ENCODE results near the gene ZDHHC8.

DNA sequence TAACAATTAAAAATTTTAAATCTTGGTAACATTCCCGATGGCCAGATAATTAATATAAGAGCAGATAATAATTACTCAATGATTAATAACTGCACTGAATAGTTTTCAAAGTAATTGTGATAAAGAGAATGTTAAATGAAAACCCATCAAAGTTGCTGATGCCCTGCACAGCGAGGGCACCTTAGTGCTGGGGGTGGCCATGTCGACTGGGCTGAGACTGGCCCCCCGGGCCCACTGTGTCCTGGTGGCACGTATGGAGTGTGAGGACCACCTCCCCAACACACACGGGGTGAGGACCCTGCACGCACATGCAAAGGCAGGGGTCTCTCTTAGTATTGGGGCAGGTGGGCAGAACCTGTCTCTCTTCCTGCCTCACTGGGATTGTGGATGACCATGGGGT lies 34.3 kb downstream of the ZDHHC8 start:
- TF ChIP-seq POLR2A (IDR thresholded peaks at IDR 0.05; ENCODE audit: low read length) (no peak), GATA1 (IDR thresholded peaks at IDR 0.05; ENCODE audit: low read depth, low read length) (no peak)
